Activated CD8-positive, alpha-beta T cell treated with anti-CD3 and anti-CD28 coated beads, Interleukin-2, amount 10 ng/mL, durations not matched to agents 7 days and 5 days (primary cell): ENCODE data around the gene COMMD7. TPM values are rescaled to one million over a fixed set of nuclear protein-coding genes. Genes with fewer than 3 reads are reported as not detected.
"Not testable (repeated sequence)": the region's sequence is repeated elsewhere in the genome, so short reads cannot be mapped to it uniquely, and the experiment has no call there.

Source experiments
- ATAC-seq: fragments of 150-1000 bp; cut with Tn5 transposase; one replicate; pipeline ENCODE4 v1.10.0; 2021; ENCODE audit warnings: moderate library complexity
- CTCF ChIA-PET: fragments of 350-600 bp; sonication (Branson Sonifier 250); formaldehyde crosslinking; loops from one replicate; lab custom pipeline; 2021; ENCODE audit warnings: antibody characterized with exemption; lab: Charles Lee
- POLR2A ChIA-PET: fragments of 350-600 bp; sonication (Branson Sonifier 250); formaldehyde crosslinking; loops from one replicate; lab custom pipeline; 2021; ENCODE audit warnings: antibody characterized with exemption; lab: Charles Lee
- DNase-seq: peaks from one replicate; pipeline ENCODE4 v3.0.0-alpha.2; 2020
- H3K27ac Mint-ChIP-seq: one replicate; pipeline ENCODE4 v1.8.0; 2021; ENCODE audit warnings: mild to moderate bottlenecking, mixed read lengths
- H3K27me3 Mint-ChIP-seq: one replicate; pipeline ENCODE4 v1.8.0; 2021; ENCODE audit warnings: low read depth, mixed read lengths
- H3K36me3 Mint-ChIP-seq: one replicate; pipeline ENCODE4 v1.8.0; 2021; ENCODE audit warnings: low read depth, mixed read lengths
- H3K4me1 Mint-ChIP-seq: one replicate; pipeline ENCODE4 v1.8.0; 2021; ENCODE audit warnings: low read depth, mixed read lengths
- H3K4me3 Mint-ChIP-seq: one replicate; pipeline ENCODE4 v1.8.0; 2021; ENCODE audit warnings: mild to moderate bottlenecking, mixed read lengths
- H3K9me3 Mint-ChIP-seq: one replicate; pipeline ENCODE4 v1.8.0; 2022; ENCODE audit warnings: mixed read lengths; ENCODE audit not compliant: insufficient read depth
- total RNA-seq, 2 experiments: library from RNA; stranded (reverse); gene quantifications; one replicate each; pipeline ENCODE4 v1.2.3, GENCODE V29; 2021

COMMD7 gene
- total RNA-seq, 2 experiments from 2014 or later, result 65.5 to 68.4 TPM

GRCh38 chr20:32780278-32780677 lies 37.0 kb upstream of the COMMD7 start:
- no peak overlapping the region for H3K4me3 Mint-ChIP-seq

GRCh38 chr20:32779500-32780211 lies 36.4 kb upstream of the COMMD7 start:
- Mint-ChIP-seq H3K36me3 (no peaks in the 10 kb centered on the region), H3K27me3 (no peaks in the 10 kb centered on the region), H3K9me3 (no peaks in the 10 kb centered on the region), H3K4me3 (no peak overlapping the region), H3K27ac (no peak overlapping the region), H3K4me1 (peaks cover 31% of the 10 kb centered on the region)
- CTCF ChIA-PET, result interaction anchor here (0.8 to 7.7 kb wide), 14 partner anchors 10 to 317 kb away, joined by 3 to 370 read pairs (median 14); partner anchors contain the start of genes C20orf203 and DNMT3B
- no peak for DNase-seq
- ATAC-seq, result no peak
- POLR2A ChIA-PET, result interaction anchor here (1.2 to 3.4 kb wide), 2 partner anchors 36 to 107 kb away, joined by 4 to 36 read pairs; partner anchors contain the start of genes C20orf203 and COMMD7

More at GRCh38 chr20:32780278-32780677, 37.0 kb upstream of the COMMD7 start:
- ATAC-seq (no peak), DNase-seq (no peak)
- H3K36me3 Mint-ChIP-seq, result peaks cover 1% of the 10 kb centered on the region
- H3K4me1 Mint-ChIP-seq, result peaks cover 28% of the 10 kb centered on the region
- H3K27me3 Mint-ChIP-seq, result no peaks in the 10 kb centered on the region
- no peaks in the 10 kb centered on the region for H3K9me3 Mint-ChIP-seq
- ChIA-PET POLR2A (no interaction called here), CTCF (interaction anchor here (0.6 to 7.7 kb wide), 3 partner anchors 12 to 106 kb away, joined by 3 to 370 read pairs (median 3); partner anchors contain the start of genes C20orf203 and COMMD7)
- H3K27ac Mint-ChIP-seq, result no peak overlapping the region

- CTCF ChIA-PET, result interaction anchor here (0.7 to 7.7 kb wide), 39 partner anchors 9 to 418 kb away, joined by 3 to 370 read pairs (median 6); partner anchors contain the start of genes C20orf203, COMMD7 and DNMT3B
- DNase-seq (no peak), ATAC-seq (no peak)
- H3K36me3 Mint-ChIP-seq, result no peaks in the 10 kb centered on the region
- no peaks in the 10 kb centered on the region for H3K9me3 Mint-ChIP-seq
- H3K27me3 Mint-ChIP-seq, result no peaks in the 10 kb centered on the region
- H3K27ac Mint-ChIP-seq, result no peak overlapping the region
- H3K4me1 Mint-ChIP-seq, result peaks cover 40% of the 10 kb centered on the region
- POLR2A ChIA-PET, result interaction anchor here (1.2 to 3.4 kb wide), 2 partner anchors 43 to 104 kb away, joined by 5 to 36 read pairs; partner anchors contain the start of gene C20orf203
- no peak overlapping the region for H3K4me3 Mint-ChIP-seq
Observed at GRCh38 chr20:32777177-32777956, 34.1 kb upstream of the COMMD7 start.

- ChIA-PET POLR2A (interaction anchor here (1.1 to 1.5 kb wide), 2 partner anchors 33 to 102 kb away, joined by 3 to 10 read pairs; partner anchors contain the start of genes C20orf203 and COMMD7), CTCF (interaction anchor here (1.4 to 7.7 kb wide), 6 partner anchors 12 to 101 kb away, joined by 4 to 370 read pairs (median 60); partner anchors contain the start of genes C20orf203, COMMD7 and DNMT3B)
- Mint-ChIP-seq H3K4me1 (peaks cover 58% of the 10 kb centered on the region), H3K36me3 (no peaks in the 10 kb centered on the region), H3K4me3 (no peak overlapping the region), H3K9me3 (no peaks in the 10 kb centered on the region), H3K27ac (peak overlapping the region; percentile 22), H3K27me3 (no peaks in the 10 kb centered on the region)
- DNase-seq, result no peak
- ATAC-seq, result peak; percentile 15
Observed at GRCh38 chr20:32775336-32775991, 32.2 kb upstream of the COMMD7 start.

GRCh38 chr20:32773855-32774254 lies 30.6 kb upstream of the COMMD7 start:
- no peaks in the 10 kb centered on the region for H3K36me3 Mint-ChIP-seq
- no peak overlapping the region for H3K27ac Mint-ChIP-seq
- POLR2A ChIA-PET, result no interaction called here
- ATAC-seq (no peak), DNase-seq (no peak)
- CTCF ChIA-PET, result interaction anchor here (0.7 to 1.5 kb wide), 2 partner anchors 92 to 100 kb away, joined by 4 to 8 read pairs; partner anchors contain the start of gene C20orf203
- no peaks in the 10 kb centered on the region for H3K27me3 Mint-ChIP-seq
- H3K4me3 Mint-ChIP-seq, result no peak overlapping the region
- peaks cover 58% of the 10 kb centered on the region for H3K4me1 Mint-ChIP-seq
- no peaks in the 10 kb centered on the region for H3K9me3 Mint-ChIP-seq

- no peak overlapping the region for H3K4me3 Mint-ChIP-seq
Observed at GRCh38 chr20:32773223-32773622, 30.0 kb upstream of the COMMD7 start.

GRCh38 chr20:32772046-32772445 lies 28.8 kb upstream of the COMMD7 start:
- no peaks in the 10 kb centered on the region for H3K27me3 Mint-ChIP-seq
- ChIA-PET POLR2A (no interaction called here), CTCF (interaction anchor here (4.8 kb wide), 1 partner anchor 98 kb away, joined by 28 read pairs; the partner anchor contains the start of gene C20orf203)
- no peaks in the 10 kb centered on the region for H3K9me3 Mint-ChIP-seq
- ATAC-seq (no peak), DNase-seq (no peak)
- no peak overlapping the region for H3K4me3 Mint-ChIP-seq
- H3K36me3 Mint-ChIP-seq, result no peaks in the 10 kb centered on the region
- H3K4me1 Mint-ChIP-seq, result peaks cover 46% of the 10 kb centered on the region
- H3K27ac Mint-ChIP-seq, result no peak overlapping the region

More at GRCh38 chr20:32773223-32773622, 30.0 kb upstream of the COMMD7 start:
- POLR2A ChIA-PET, result no interaction called here
- Mint-ChIP-seq H3K36me3 (no peaks in the 10 kb centered on the region), H3K4me1 (peaks cover 53% of the 10 kb centered on the region), H3K27ac (no peak overlapping the region), H3K9me3 (no peaks in the 10 kb centered on the region), H3K27me3 (no peaks in the 10 kb centered on the region)
- no peak for DNase-seq
- no peak for ATAC-seq
- CTCF ChIA-PET, result interaction anchor here (0.7 to 1.5 kb wide), 2 partner anchors 91 to 100 kb away, joined by 4 to 8 read pairs; partner anchors contain the start of gene C20orf203

- POLR2A ChIA-PET, result no interaction called here
- Mint-ChIP-seq H3K27me3 (peaks cover 2% of the 10 kb centered on the region), H3K4me3 (no peak overlapping the region), H3K36me3 (no peaks in the 10 kb centered on the region), H3K27ac (no peak overlapping the region), H3K4me1 (peaks cover 39% of the 10 kb centered on the region), H3K9me3 (no peaks in the 10 kb centered on the region)
- CTCF ChIA-PET, result interaction anchor here (1.2 to 4.8 kb wide), 3 partner anchors 11 to 94 kb away, joined by 3 to 28 read pairs (median 17); partner anchors contain the start of gene C20orf203
- DNase-seq, result no peak
- ATAC-seq, result no peak
Observed at GRCh38 chr20:32767418-32768198, 24.3 kb upstream of the COMMD7 start.

GRCh38 chr20:32765230-32765875 lies 22.1 kb upstream of the COMMD7 start:
- CTCF ChIA-PET, result interaction anchor here (1.1 to 3.7 kb wide), 2 partner anchors 12 to 13 kb away, joined by 6 to 61 read pairs; no protein-coding TSS in a partner anchor
- H3K4me1 Mint-ChIP-seq, result peaks cover 29% of the 10 kb centered on the region
- DNase-seq, H3K27me3 Mint-ChIP-seq, ATAC-seq, POLR2A ChIA-PET, H3K4me3 Mint-ChIP-seq, H3K9me3 Mint-ChIP-seq, H3K27ac Mint-ChIP-seq, H3K36me3 Mint-ChIP-seq: not testable (repeated sequence)
